ENCODE measurements around the gene UGT1A8.

The UGT1A8 gene

GRCh38 chr2:233690444-233690843 is 73.0 kb downstream of the UGT1A8 start:
- Histone ChIP-seq H3K27me3 (replicated peaks; ENCODE audit: insufficient read depth, low read length) (no peaks in the 10 kb centered on the region), H3K79me2 (ENCODE audit: low read length) (no peaks in the 10 kb centered on the region), H4K20me1 (ENCODE audit: insufficient read depth, low read length) (no peaks in the 10 kb centered on the region), H3K27ac (ENCODE audit: low read length) (no peak overlapping the region), H3K4me3 (ENCODE audit: low read length) (no peak overlapping the region), H3K4me1 (ENCODE audit: low read length) (no peaks in the 10 kb centered on the region), H2AFZ (ENCODE audit: low read length) (no peak overlapping the region), H3F3A (ENCODE audit: insufficient read depth, low read length) (no peaks in the 10 kb centered on the region), H3K9me3 (replicated peaks; ENCODE audit: insufficient read depth, low read length) (no peaks in the 10 kb centered on the region), H3K9me2 (replicated peaks; ENCODE audit: insufficient read depth, low read length) (no peaks in the 10 kb centered on the region), H3K36me3 (replicated peaks; ENCODE audit: insufficient read depth, low read length) (no peaks in the 10 kb centered on the region), H3K9ac (ENCODE audit: low read length) (no peak overlapping the region), H3K4me2 (ENCODE audit: low read depth, low read length) (no peak overlapping the region)
- TF ChIP-seq EZH2phosphoT487 (IDR thresholded peaks at IDR 0.05; ENCODE audit: low read length) (no peak), EZH2 (optimal IDR thresholded peaks at IDR 0.05; ENCODE audit: low read depth, low read length) (no peak)
- TF ChIP-seq, protein P1, sequence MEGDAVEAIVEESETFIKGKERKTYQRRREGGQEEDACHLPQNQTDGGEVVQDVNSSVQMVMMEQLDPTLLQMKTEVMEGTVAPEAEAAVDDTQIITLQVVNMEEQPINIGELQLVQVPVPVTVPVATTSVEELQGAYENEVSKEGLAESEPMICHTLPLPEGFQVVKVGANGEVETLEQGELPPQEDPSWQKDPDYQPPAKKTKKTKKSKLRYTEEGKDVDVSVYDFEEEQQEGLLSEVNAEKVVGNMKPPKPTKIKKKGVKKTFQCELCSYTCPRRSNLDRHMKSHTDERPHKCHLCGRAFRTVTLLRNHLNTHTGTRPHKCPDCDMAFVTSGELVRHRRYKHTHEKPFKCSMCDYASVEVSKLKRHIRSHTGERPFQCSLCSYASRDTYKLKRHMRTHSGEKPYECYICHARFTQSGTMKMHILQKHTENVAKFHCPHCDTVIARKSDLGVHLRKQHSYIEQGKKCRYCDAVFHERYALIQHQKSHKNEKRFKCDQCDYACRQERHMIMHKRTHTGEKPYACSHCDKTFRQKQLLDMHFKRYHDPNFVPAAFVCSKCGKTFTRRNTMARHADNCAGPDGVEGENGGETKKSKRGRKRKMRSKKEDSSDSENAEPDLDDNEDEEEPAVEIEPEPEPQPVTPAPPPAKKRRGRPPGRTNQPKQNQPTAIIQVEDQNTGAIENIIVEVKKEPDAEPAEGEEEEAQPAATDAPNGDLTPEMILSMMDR (IDR thresholded peaks at IDR 0.05; ENCODE audit: low read length): no peak
- DNase-seq: no peak

DNA sequence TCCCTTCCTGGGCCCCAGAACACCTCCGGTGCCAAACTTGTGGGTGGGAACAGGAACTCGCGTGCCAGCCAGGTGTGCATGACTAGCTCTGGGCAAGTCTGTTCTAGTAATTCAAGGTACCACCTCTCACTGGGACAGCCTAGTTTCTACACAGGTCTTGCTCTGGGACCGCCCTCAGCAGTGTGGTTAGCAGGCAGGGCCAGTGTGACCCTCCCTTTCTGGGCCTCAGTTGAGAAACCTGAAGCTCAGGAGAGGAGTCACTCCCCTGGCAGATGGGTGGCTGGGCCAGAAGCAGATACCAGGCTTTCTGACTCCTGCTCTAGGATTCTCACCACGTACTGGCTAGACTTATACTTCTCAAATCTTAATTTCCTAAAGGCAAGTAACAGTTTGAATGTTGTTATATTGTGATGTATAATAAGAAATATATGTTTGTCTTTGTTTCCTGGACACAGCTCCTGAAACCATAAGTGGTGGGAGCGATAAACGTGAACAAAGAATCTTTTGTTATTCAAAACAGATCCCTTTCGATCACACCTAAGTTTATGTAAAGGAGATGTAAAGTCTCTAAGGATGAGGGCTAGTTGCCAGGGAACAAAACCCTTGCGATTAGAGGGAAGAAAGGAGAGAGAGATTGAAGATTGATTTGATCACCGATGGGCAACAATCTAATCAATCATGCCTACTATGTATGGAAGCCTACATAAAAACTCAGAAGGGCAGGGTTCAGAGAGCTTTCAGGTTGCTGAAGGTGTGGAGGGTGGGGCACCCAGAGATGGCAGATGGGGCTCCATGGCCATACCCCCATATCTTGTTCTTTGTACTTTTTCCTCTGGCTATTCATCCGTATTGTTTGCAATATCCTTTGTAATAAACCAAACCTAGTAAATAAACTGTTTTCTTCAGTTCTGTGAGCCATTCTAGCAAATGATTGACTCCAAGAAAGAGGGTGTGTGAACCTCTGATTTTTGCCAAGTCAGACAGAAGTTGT is 74.3 kb downstream of the UGT1A8 start:
- Histone ChIP-seq H3K4me1 (ENCODE audit: low read length) (no peaks in the 10 kb centered on the region), H3K9ac (ENCODE audit: low read length) (no peak overlapping the region), H3K9me3 (replicated peaks; ENCODE audit: insufficient read depth, low read length) (no peaks in the 10 kb centered on the region), H3K4me2 (ENCODE audit: low read depth, low read length) (no peak overlapping the region), H3F3A (ENCODE audit: insufficient read depth, low read length) (no peaks in the 10 kb centered on the region), H4K20me1 (ENCODE audit: insufficient read depth, low read length) (no peaks in the 10 kb centered on the region), H3K27me3 (replicated peaks; ENCODE audit: insufficient read depth, low read length) (no peaks in the 10 kb centered on the region), H3K79me2 (ENCODE audit: low read length) (no peaks in the 10 kb centered on the region), H2AFZ (ENCODE audit: low read length) (no peak overlapping the region), H3K4me3 (ENCODE audit: low read length) (no peak overlapping the region), H3K9me2 (replicated peaks; ENCODE audit: insufficient read depth, low read length) (no peaks in the 10 kb centered on the region), H3K27ac (ENCODE audit: low read length) (no peak overlapping the region), H3K36me3 (replicated peaks; ENCODE audit: insufficient read depth, low read length) (no peaks in the 10 kb centered on the region)
- DNase-seq: no peak
- TF ChIP-seq EZH2phosphoT487 (IDR thresholded peaks at IDR 0.05; ENCODE audit: low read length) (no peak), EZH2 (optimal IDR thresholded peaks at IDR 0.05; ENCODE audit: low read depth, low read length) (no peak)
- TF ChIP-seq, protein P1 (IDR thresholded peaks at IDR 0.05; ENCODE audit: low read length): no peak

GRCh38 chr2:233692648-233693047 is 75.2 kb downstream of the UGT1A8 start, which contains the start of gene UGT1A6:
Gene UGT1A6, plus strand, starts transcription at chr2:233692890. Its CDS starts 115 bp downstream, at chr2:233693005.
- H3K4me3 ChIP-seq (ENCODE audit: low read length): no peak within 1 kb of the TSS
- H3K36me3 ChIP-seq (replicated peaks; ENCODE audit: insufficient read depth, low read length): no peaks in the 10 kb centered on the region
- H3K27ac ChIP-seq (ENCODE audit: low read length): no peak within 1 kb of the TSS
- no peak within 1 kb of the TSS for H2AFZ ChIP-seq (ENCODE audit: low read length)
- DNase-seq: no peak
- H3K9me3 ChIP-seq (replicated peaks; ENCODE audit: insufficient read depth, low read length): no peaks in the 10 kb centered on the region
- H3K9ac ChIP-seq (ENCODE audit: low read length): no peak within 1 kb of the TSS
- no peaks in the 10 kb centered on the region for H3K9me2 ChIP-seq (replicated peaks; ENCODE audit: insufficient read depth, low read length)
- H3F3A ChIP-seq (ENCODE audit: insufficient read depth, low read length): no peaks in the 10 kb centered on the region
- H3K4me1 ChIP-seq (ENCODE audit: low read length): no peaks in the 10 kb centered on the region
- no peak for TF ChIP-seq EZH2phosphoT487 (IDR thresholded peaks at IDR 0.05; ENCODE audit: low read length)
- TF ChIP-seq, protein P1 (IDR thresholded peaks at IDR 0.05; ENCODE audit: low read length): no peak
- no peak for TF ChIP-seq EZH2 (optimal IDR thresholded peaks at IDR 0.05; ENCODE audit: low read depth, low read length)
- H4K20me1 ChIP-seq (ENCODE audit: insufficient read depth, low read length): no peaks in the 10 kb centered on the region
- no peak within 1 kb of the TSS for H3K4me2 ChIP-seq (ENCODE audit: low read depth, low read length)
- H3K79me2 ChIP-seq (ENCODE audit: low read length): no peaks in the 10 kb centered on the region
- no peaks in the 10 kb centered on the region for H3K27me3 ChIP-seq (replicated peaks; ENCODE audit: insufficient read depth, low read length)
